ENCODE data around the gene COL8A2. TPM values are rescaled to one million over a fixed set of nuclear protein-coding genes. Genes with fewer than 3 reads are reported as not detected.
A peak's percentile ranks its signal among the peaks of the same experiment; 100 is the strongest.

Gene COL8A2
- total RNA-seq, 2 experiments from 2014 or later: not detected

GRCh38 chr1:36098650-36099365 lies 26.2 kb downstream of the COL8A2 start:
- no peak for DNase-seq
- peaks cover 7% of the 10 kb centered on the region for H3K4me1 Mint-ChIP-seq
- no peaks in the 10 kb centered on the region for H3K27me3 Mint-ChIP-seq
- H3K27ac Mint-ChIP-seq: no peak overlapping the region
- ChIA-PET POLR2A (interaction anchor here (0.5 to 1.5 kb wide), 2 partner anchors 23 to 57 kb away, joined by 3 read pairs; partner anchors contain the start of gene MAP7D1), CTCF (interaction anchor here (1.4 kb wide), 1 partner anchor 36 kb away, joined by 4 read pairs; no protein-coding TSS in a partner anchor)
- no peaks in the 10 kb centered on the region for H3K9me3 Mint-ChIP-seq
- H3K4me3 Mint-ChIP-seq: no peak overlapping the region
- peaks cover 7% of the 10 kb centered on the region for H3K36me3 Mint-ChIP-seq (ENCODE audit: low read depth)

GRCh38 chr1:36097693-36098585 lies 27.1 kb downstream of the COL8A2 start:
- CTCF ChIA-PET: interaction anchor here (1.0 to 2.6 kb wide), 6 partner anchors 36 to 190 kb away, joined by 3 to 13 read pairs (median 4); partner anchors contain the start of gene TRAPPC3
- DNase-seq: no peak
- Mint-ChIP-seq H3K27ac (no peak overlapping the region), H3K36me3 (ENCODE audit: low read depth) (peaks cover 14% of the 10 kb centered on the region), H3K4me1 (peaks cover 7% of the 10 kb centered on the region), H3K27me3 (no peaks in the 10 kb centered on the region), H3K4me3 (no peak overlapping the region), H3K9me3 (no peaks in the 10 kb centered on the region)
- POLR2A ChIA-PET: interaction anchor here (0.5 kb wide), 1 partner anchor 22 kb away, joined by 3 read pairs; no protein-coding TSS in a partner anchor

- H3K36me3 Mint-ChIP-seq (ENCODE audit: low read depth): peaks cover 24% of the 10 kb centered on the region
- peaks cover 9% of the 10 kb centered on the region for H3K4me1 Mint-ChIP-seq
- H3K27me3 Mint-ChIP-seq: no peaks in the 10 kb centered on the region
- CTCF ChIA-PET: interaction anchor here (0.6 to 2.6 kb wide), 7 partner anchors 38 to 191 kb away, joined by 3 to 13 read pairs (median 3); partner anchors contain the start of gene TRAPPC3
- POLR2A ChIA-PET: interaction anchor here (2.0 to 2.1 kb wide), 2 partner anchors 38 to 128 kb away, joined by 4 to 5 read pairs; partner anchors contain the start of gene THRAP3
- no peaks in the 10 kb centered on the region for H3K9me3 Mint-ChIP-seq
- no peak overlapping the region for H3K4me3 Mint-ChIP-seq
- no peak for DNase-seq
- peak overlapping the region; percentile 9 for H3K27ac Mint-ChIP-seq
Measured at GRCh38 chr1:36096500-36097432, 28.3 kb downstream of the COL8A2 start.

- H3K4me3 Mint-ChIP-seq: no peak overlapping the region
- DNase-seq: no peak
- H3K36me3 Mint-ChIP-seq (ENCODE audit: low read depth): peaks cover 28% of the 10 kb centered on the region
- H3K27ac Mint-ChIP-seq: no peak overlapping the region
- peaks cover 11% of the 10 kb centered on the region for H3K4me1 Mint-ChIP-seq
- CTCF ChIA-PET: interaction anchor here (0.9 to 2.6 kb wide), 4 partner anchors 38 to 191 kb away, joined by 3 to 13 read pairs (median 4); no protein-coding TSS in a partner anchor
- no peaks in the 10 kb centered on the region for H3K9me3 Mint-ChIP-seq
- POLR2A ChIA-PET: interaction anchor here (0.6 to 2.1 kb wide), 4 partner anchors 39 to 227 kb away, joined by 3 to 5 read pairs (median 4); partner anchors contain the start of genes SH3D21 and THRAP3
- no peaks in the 10 kb centered on the region for H3K27me3 Mint-ChIP-seq
Measured at GRCh38 chr1:36095760-36096405, 29.1 kb downstream of the COL8A2 start.

- no peak for DNase-seq
- no peak overlapping the region for H3K27ac Mint-ChIP-seq
- CTCF ChIA-PET: interaction anchor here (1.3 to 1.5 kb wide), 2 partner anchors 94 to 191 kb away, joined by 3 to 5 read pairs; no protein-coding TSS in a partner anchor
- H3K27me3 Mint-ChIP-seq: no peaks in the 10 kb centered on the region
- H3K36me3 Mint-ChIP-seq (ENCODE audit: low read depth): peaks cover 34% of the 10 kb centered on the region
- POLR2A ChIA-PET: interaction anchor here (2.0 to 2.1 kb wide), 2 partner anchors 40 to 130 kb away, joined by 4 to 5 read pairs; partner anchors contain the start of gene THRAP3
- peaks cover 11% of the 10 kb centered on the region for H3K4me1 Mint-ChIP-seq
- no peak overlapping the region for H3K4me3 Mint-ChIP-seq
- H3K9me3 Mint-ChIP-seq: no peaks in the 10 kb centered on the region
Measured at GRCh38 chr1:36094621-36095061, 30.4 kb downstream of the COL8A2 start.

GRCh38 chr1:36093929-36094328 lies 31.1 kb downstream of the COL8A2 start:
- no peak for DNase-seq
- no peaks in the 10 kb centered on the region for H3K27me3 Mint-ChIP-seq
- POLR2A ChIA-PET: interaction anchor here (0.5 to 0.6 kb wide), 2 partner anchors 130 to 146 kb away, joined by 3 read pairs; partner anchors contain the start of gene THRAP3
- peaks cover 16% of the 10 kb centered on the region for H3K4me1 Mint-ChIP-seq
- peaks cover 39% of the 10 kb centered on the region for H3K36me3 Mint-ChIP-seq (ENCODE audit: low read depth)
- H3K4me3 Mint-ChIP-seq: no peak overlapping the region
- H3K9me3 Mint-ChIP-seq: no peaks in the 10 kb centered on the region
- CTCF ChIA-PET: interaction anchor here (1.3 kb wide), 1 partner anchor 41 kb away, joined by 3 read pairs; no protein-coding TSS in a partner anchor
- no peak overlapping the region for H3K27ac Mint-ChIP-seq

- Mint-ChIP-seq H3K4me3 (no peak overlapping the region), H3K27ac (no peak overlapping the region), H3K4me1 (peaks cover 18% of the 10 kb centered on the region), H3K9me3 (no peaks in the 10 kb centered on the region), H3K36me3 (ENCODE audit: low read depth) (peaks cover 39% of the 10 kb centered on the region), H3K27me3 (no peaks in the 10 kb centered on the region)
- ChIA-PET POLR2A (interaction anchor here (0.6 to 1.5 kb wide), 2 partner anchors 64 to 131 kb away, joined by 3 to 4 read pairs; partner anchors contain the start of gene THRAP3), CTCF (interaction anchor here (1.3 to 1.8 kb wide), 2 partner anchors 42 to 94 kb away, joined by 3 to 4 read pairs; no protein-coding TSS in a partner anchor)
- DNase-seq: no peak
Measured at GRCh38 chr1:36093226-36093625, 31.8 kb downstream of the COL8A2 start.

- no peak for DNase-seq
- CTCF ChIA-PET: interaction anchor here (1.3 to 1.8 kb wide), 2 partner anchors 42 to 95 kb away, joined by 3 to 4 read pairs; no protein-coding TSS in a partner anchor
- Mint-ChIP-seq H3K4me3 (no peak overlapping the region), H3K9me3 (no peaks in the 10 kb centered on the region), H3K36me3 (ENCODE audit: low read depth) (peaks cover 39% of the 10 kb centered on the region), H3K4me1 (peaks cover 20% of the 10 kb centered on the region), H3K27ac (no peak overlapping the region), H3K27me3 (no peaks in the 10 kb centered on the region)
- POLR2A ChIA-PET: interaction anchor here (1.5 kb wide), 1 partner anchor 65 kb away, joined by 4 read pairs; no protein-coding TSS in a partner anchor
Measured at GRCh38 chr1:36092798-36093185, 32.2 kb downstream of the COL8A2 start.

- Mint-ChIP-seq H3K27me3 (no peaks in the 10 kb centered on the region), H3K4me3 (no peak overlapping the region), H3K9me3 (no peaks in the 10 kb centered on the region), H3K36me3 (ENCODE audit: low read depth) (peaks cover 39% of the 10 kb centered on the region), H3K4me1 (peaks cover 20% of the 10 kb centered on the region), H3K27ac (no peak overlapping the region)
- no peak for DNase-seq
- ChIA-PET CTCF (interaction anchor here (1.8 kb wide), 1 partner anchor 95 kb away, joined by 4 read pairs; no protein-coding TSS in a partner anchor), POLR2A (interaction anchor here (1.5 kb wide), 1 partner anchor 65 kb away, joined by 4 read pairs; no protein-coding TSS in a partner anchor)
Measured at GRCh38 chr1:36092166-36092797, 32.7 kb downstream of the COL8A2 start.

- Mint-ChIP-seq H3K27ac (no peak overlapping the region), H3K36me3 (ENCODE audit: low read depth) (peaks cover 39% of the 10 kb centered on the region), H3K9me3 (no peaks in the 10 kb centered on the region), H3K4me1 (peaks cover 20% of the 10 kb centered on the region), H3K27me3 (no peaks in the 10 kb centered on the region), H3K4me3 (peak overlapping the region; percentile 27)
- CTCF ChIA-PET: interaction anchor here (1.8 kb wide), 1 partner anchor 96 kb away, joined by 4 read pairs; no protein-coding TSS in a partner anchor
- no peak for DNase-seq
- POLR2A ChIA-PET: interaction anchor here (1.5 kb wide), 1 partner anchor 66 kb away, joined by 4 read pairs; no protein-coding TSS in a partner anchor
Measured at GRCh38 chr1:36091698-36092097, 33.3 kb downstream of the COL8A2 start.

Data from activated CD4-positive, alpha-beta memory T cell treated with anti-CD3 and anti-CD28 coated beads, Interleukin-2, amount 10 ng/mL, durations not matched to agents 7 days and 5 days (primary cell).